Activated CD8-positive, alpha-beta memory T cell treated with anti-CD3 and anti-CD28 coated beads, Interleukin-2, amount 10 ng/mL, durations not matched to agents 7 days and 5 days (primary cell): ENCODE data around the gene INTU. TPM values are rescaled to one million over a fixed set of nuclear protein-coding genes. Genes with fewer than 3 reads are reported as not detected.
"Not testable (repeated sequence)": the region's sequence is repeated elsewhere in the genome, so short reads cannot be mapped to it uniquely, and the experiment has no call there.

Source experiments
- ATAC-seq: fragments of 150-1000 bp; cut with Tn5 transposase; one replicate; pipeline ENCODE4 v1.10.0; 2021; ENCODE audit warnings: moderate library complexity
- CTCF ChIA-PET: fragments of 350-600 bp; sonication (Branson Sonifier 250); formaldehyde crosslinking; loops from one replicate; lab custom pipeline; 2021; ENCODE audit warnings: antibody characterized with exemption; lab: Charles Lee
- DNase-seq: peaks from one replicate; pipeline ENCODE4 v3.0.0-alpha.2; 2020
- H3K27ac Mint-ChIP-seq: one replicate; pipeline ENCODE4 v1.8.0; 2021; ENCODE audit warnings: mild to moderate bottlenecking, mixed read lengths
- H3K27me3 Mint-ChIP-seq: one replicate; pipeline ENCODE4 v1.8.0; 2021; ENCODE audit warnings: mixed read lengths
- H3K36me3 Mint-ChIP-seq: one replicate; pipeline ENCODE4 v1.8.0; 2021; ENCODE audit warnings: mild to moderate bottlenecking, mixed read lengths
- H3K4me1 Mint-ChIP-seq: one replicate; pipeline ENCODE4 v1.8.0; 2021; ENCODE audit warnings: mixed read lengths
- H3K4me3 Mint-ChIP-seq: one replicate; pipeline ENCODE4 v1.8.0; 2021; ENCODE audit warnings: mild to moderate bottlenecking, moderate library complexity, mixed read lengths
- H3K9me3 Mint-ChIP-seq: one replicate; pipeline ENCODE4 v1.8.0; 2022; ENCODE audit warnings: low read depth, mixed read lengths
- total RNA-seq, 2 experiments: library from RNA; stranded (reverse); gene quantifications; one replicate each; pipeline ENCODE4 v1.2.3, GENCODE V29; 2021

The INTU gene
- total RNA-seq = under 1 TPM; 0.03 to 0.12 TPM

GRCh38 chr4:127632420-127633403, at the start of gene INTU:
Gene INTU, plus strand, starts transcription at chr4:127632957. Its CDS starts 78 bp downstream, at chr4:127633035.
- no peaks in the 10 kb centered on the region for H3K36me3 Mint-ChIP-seq
- H3K9me3 Mint-ChIP-seq = no peaks in the 10 kb centered on the region
- peaks cover 43% of the 10 kb centered on the region for H3K27me3 Mint-ChIP-seq
- CTCF ChIA-PET = no interaction called here
- H3K4me1 Mint-ChIP-seq = peaks cover 8% of the 10 kb centered on the region
- no peak within 1 kb of the TSS for H3K27ac Mint-ChIP-seq
- peak; percentile 55 for DNase-seq
- peak; percentile 73 for ATAC-seq
- H3K4me3 Mint-ChIP-seq = peak within 1 kb of the TSS; percentile 64

- not testable (repeated sequence) for H3K4me1 Mint-ChIP-seq, H3K27me3 Mint-ChIP-seq
- CTCF ChIA-PET = interaction anchor here (1.3 kb wide), 1 partner anchor 18 kb away, joined by 5 read pairs; no protein-coding TSS in a partner anchor
Observed at GRCh38 chr4:127586496-127586895, 46.3 kb upstream of the INTU start.

GRCh38 chr4:127586922-127587571, 45.7 kb upstream of the INTU start:
- no peak for DNase-seq
- CTCF ChIA-PET = interaction anchor here (1.3 kb wide), 1 partner anchor 17 kb away, joined by 5 read pairs; no protein-coding TSS in a partner anchor
- H3K36me3 Mint-ChIP-seq = no peaks in the 10 kb centered on the region
- H3K27me3 Mint-ChIP-seq = no peaks in the 10 kb centered on the region
- no peak for ATAC-seq
- H3K4me1 Mint-ChIP-seq = no peaks in the 10 kb centered on the region
- no peak overlapping the region for H3K27ac Mint-ChIP-seq
- no peak overlapping the region for H3K4me3 Mint-ChIP-seq
- no peaks in the 10 kb centered on the region for H3K9me3 Mint-ChIP-seq

More at GRCh38 chr4:127586496-127586895, 46.3 kb upstream of the INTU start:
- not testable (repeated sequence) for H3K9me3 Mint-ChIP-seq, H3K4me3 Mint-ChIP-seq, DNase-seq, ATAC-seq, H3K36me3 Mint-ChIP-seq, H3K27ac Mint-ChIP-seq

DNA sequence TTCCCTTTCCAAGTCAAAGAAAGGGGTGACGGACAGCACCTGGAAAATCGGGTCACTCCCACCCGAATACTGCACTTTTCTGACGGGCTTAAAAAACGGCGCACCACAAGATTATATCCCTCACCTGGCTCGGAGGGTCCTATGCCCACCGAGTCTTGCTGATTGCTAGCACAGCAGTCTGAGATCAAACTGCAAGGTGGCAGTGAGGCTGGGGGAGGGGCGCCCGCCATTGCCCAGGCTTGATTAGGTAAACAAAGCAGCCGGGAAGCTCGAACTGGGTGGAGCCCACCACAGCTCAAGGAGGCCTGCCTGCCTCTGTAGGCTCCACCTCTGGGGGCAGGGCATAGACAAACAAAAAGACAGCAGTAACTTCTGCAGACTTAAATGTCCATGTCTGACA, 43.6 kb upstream of the INTU start:
- H3K27ac Mint-ChIP-seq, H3K4me3 Mint-ChIP-seq, DNase-seq, CTCF ChIA-PET, H3K4me1 Mint-ChIP-seq, H3K9me3 Mint-ChIP-seq, H3K36me3 Mint-ChIP-seq, H3K27me3 Mint-ChIP-seq, ATAC-seq: not testable (repeated sequence)

- H3K36me3 Mint-ChIP-seq = no peaks in the 10 kb centered on the region
- ATAC-seq = no peak
- no peaks in the 10 kb centered on the region for H3K9me3 Mint-ChIP-seq
- no peak overlapping the region for H3K4me3 Mint-ChIP-seq
- H3K4me1 Mint-ChIP-seq = no peaks in the 10 kb centered on the region
- H3K27ac Mint-ChIP-seq = no peak overlapping the region
- DNase-seq = no peak
- CTCF ChIA-PET = no interaction called here
- no peaks in the 10 kb centered on the region for H3K27me3 Mint-ChIP-seq
Observed at GRCh38 chr4:127598656-127599055, 34.1 kb upstream of the INTU start.

DNA sequence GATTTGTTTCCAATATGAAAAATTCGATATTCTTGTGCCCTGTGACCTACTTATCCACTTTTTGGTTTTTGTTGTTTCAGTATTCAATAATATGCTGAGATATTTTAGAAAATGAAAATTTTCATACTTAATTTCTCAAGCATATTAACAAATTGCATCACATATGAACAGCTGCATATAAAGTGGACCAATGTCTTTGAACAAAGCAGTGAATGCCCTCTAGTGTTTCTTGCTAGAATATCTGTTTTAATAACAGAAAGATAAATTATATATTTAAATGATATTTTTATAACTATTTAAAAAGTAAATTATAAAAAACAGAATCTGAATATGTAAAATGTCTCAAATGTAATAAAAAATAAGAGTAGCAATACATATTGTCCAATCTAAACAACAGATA, 31.7 kb upstream of the INTU start:
- Mint-ChIP-seq H3K9me3 (no peaks in the 10 kb centered on the region), H3K36me3 (no peaks in the 10 kb centered on the region), H3K4me3 (no peak overlapping the region), H3K4me1 (no peaks in the 10 kb centered on the region), H3K27ac (no peak overlapping the region), H3K27me3 (peaks cover 4% of the 10 kb centered on the region)
- CTCF ChIA-PET = no interaction called here
- DNase-seq = no peak
- ATAC-seq = no peak

GRCh38 chr4:127604949-127605709, 27.6 kb upstream of the INTU start:
- no peak overlapping the region for H3K27ac Mint-ChIP-seq
- peaks cover 14% of the 10 kb centered on the region for H3K27me3 Mint-ChIP-seq
- CTCF ChIA-PET = interaction anchor here (0.9 to 1.8 kb wide), 3 partner anchors 18 to 127 kb away, joined by 3 to 5 read pairs (median 3); no protein-coding TSS in a partner anchor
- no peaks in the 10 kb centered on the region for H3K36me3 Mint-ChIP-seq
- no peak for DNase-seq
- no peak for ATAC-seq
- no peak overlapping the region for H3K4me3 Mint-ChIP-seq
- no peaks in the 10 kb centered on the region for H3K9me3 Mint-ChIP-seq
- H3K4me1 Mint-ChIP-seq = no peaks in the 10 kb centered on the region

GRCh38 chr4:127606823-127607222, 25.9 kb upstream of the INTU start:
- no peaks in the 10 kb centered on the region for H3K36me3 Mint-ChIP-seq
- H3K27me3 Mint-ChIP-seq = peaks cover 14% of the 10 kb centered on the region
- H3K9me3 Mint-ChIP-seq = no peaks in the 10 kb centered on the region
- H3K4me3 Mint-ChIP-seq = no peak overlapping the region
- DNase-seq (no peak), ATAC-seq (no peak)
- CTCF ChIA-PET = interaction anchor here (0.7 to 0.9 kb wide), 2 partner anchors 17 to 126 kb away, joined by 3 to 4 read pairs; no protein-coding TSS in a partner anchor
- no peaks in the 10 kb centered on the region for H3K4me1 Mint-ChIP-seq
- H3K27ac Mint-ChIP-seq = no peak overlapping the region

DNA sequence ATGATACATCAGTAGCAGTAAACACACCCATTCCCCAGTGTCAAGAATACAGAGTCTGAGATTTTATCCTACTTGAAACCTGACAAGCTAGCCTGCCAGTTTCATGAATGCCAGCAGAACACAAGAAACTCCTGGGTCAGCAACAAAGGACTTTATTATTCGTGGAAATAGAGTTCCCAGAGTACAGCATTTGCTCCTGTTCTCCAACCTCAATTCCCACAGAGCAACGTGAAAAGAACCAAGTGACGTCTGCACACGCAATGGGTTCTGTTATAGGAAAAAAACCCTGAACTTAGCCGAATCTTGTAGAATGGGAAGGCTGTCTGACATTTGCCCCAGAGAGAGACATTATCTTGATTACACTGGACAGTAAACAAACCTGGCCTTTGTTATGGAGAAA, 23.3 kb upstream of the INTU start:
- no peaks in the 10 kb centered on the region for H3K36me3 Mint-ChIP-seq
- H3K9me3 Mint-ChIP-seq = no peaks in the 10 kb centered on the region
- DNase-seq (no peak), ATAC-seq (no peak)
- CTCF ChIA-PET = no interaction called here
- H3K4me1 Mint-ChIP-seq = no peaks in the 10 kb centered on the region
- H3K27me3 Mint-ChIP-seq = peaks cover 14% of the 10 kb centered on the region
- no peak overlapping the region for H3K27ac Mint-ChIP-seq
- H3K4me3 Mint-ChIP-seq = no peak overlapping the region

- CTCF ChIA-PET = no interaction called here
- DNase-seq (no peak), ATAC-seq (no peak)
- Mint-ChIP-seq H3K4me3 (no peak overlapping the region), H3K9me3 (no peaks in the 10 kb centered on the region), H3K36me3 (no peaks in the 10 kb centered on the region), H3K27ac (no peak overlapping the region), H3K4me1 (no peaks in the 10 kb centered on the region), H3K27me3 (peaks cover 11% of the 10 kb centered on the region)
Observed at GRCh38 chr4:127610488-127610887, 22.3 kb upstream of the INTU start.

- DNase-seq (no peak), ATAC-seq (no peak)
- Mint-ChIP-seq H3K27ac (no peak overlapping the region), H3K4me1 (no peaks in the 10 kb centered on the region), H3K27me3 (peaks cover 6% of the 10 kb centered on the region), H3K4me3 (no peak overlapping the region), H3K36me3 (no peaks in the 10 kb centered on the region), H3K9me3 (no peaks in the 10 kb centered on the region)
- CTCF ChIA-PET = no interaction called here
Observed at GRCh38 chr4:127616898-127617297, 15.9 kb upstream of the INTU start.

GRCh38 chr4:127618427-127618826, 14.3 kb upstream of the INTU start:
- no peak for DNase-seq
- H3K4me1 Mint-ChIP-seq = peaks cover 4% of the 10 kb centered on the region
- no peak overlapping the region for H3K27ac Mint-ChIP-seq
- CTCF ChIA-PET = no interaction called here
- peaks cover 18% of the 10 kb centered on the region for H3K27me3 Mint-ChIP-seq
- no peaks in the 10 kb centered on the region for H3K9me3 Mint-ChIP-seq
- ATAC-seq = no peak
- no peaks in the 10 kb centered on the region for H3K36me3 Mint-ChIP-seq
- H3K4me3 Mint-ChIP-seq = no peak overlapping the region

GRCh38 chr4:127622621-127622920, 10.2 kb upstream of the INTU start:
- ATAC-seq (no peak), DNase-seq (no peak)
- Mint-ChIP-seq H3K4me3 (peak overlapping the region; percentile 11), H3K36me3 (no peaks in the 10 kb centered on the region), H3K27me3 (peaks cover 40% of the 10 kb centered on the region), H3K27ac (no peak overlapping the region), H3K9me3 (no peaks in the 10 kb centered on the region), H3K4me1 (peaks cover 11% of the 10 kb centered on the region)
- CTCF ChIA-PET = interaction anchor here (1.6 kb wide), 1 partner anchor 16 kb away, joined by 4 read pairs; no protein-coding TSS in a partner anchor
